DND-41 (cell line): ENCODE results near the gene ZNF586.
A peak's percentile ranks its signal among the peaks of the same experiment; 100 is the strongest.

Experiments used
- ATAC-seq: fragments of 200-7000 bp; cut with Tn5 transposase; 3 replicates; pipeline ENCODE4 v1.9.1; 2021; ENCODE audit warnings: low read depth; ENCODE audit not compliant: insufficient read depth
- DNase-seq: peaks from one replicate; pipeline ENCODE4 v3.0.0-alpha.2; 2020
- H2AFZ ChIP-seq: 2 replicates; pipeline ENCODE4 v1.6.0; 2012; ENCODE audit warnings: low read depth, low read length
- H3K27ac ChIP-seq: 2 replicates; pipeline ENCODE4 v1.5.1; 2012; ENCODE audit warnings: low read length, inconsistent platforms
- H3K27me3 ChIP-seq: fragments of 200-600 bp; sonication (generic); 2 replicates; pipeline ENCODE4 v1.6.0; 2012; ENCODE audit warnings: low read length, mild to moderate bottlenecking, inconsistent platforms; ENCODE audit not compliant: insufficient read depth, poor library complexity
- H3K36me3 ChIP-seq: 2 replicates; pipeline ENCODE4 v1.5.1; 2012; ENCODE audit warnings: low read length, inconsistent platforms; ENCODE audit not compliant: insufficient read depth
- H3K4me1 ChIP-seq: 2 replicates; pipeline ENCODE4 v1.5.1; 2012; ENCODE audit warnings: mild to moderate bottlenecking, low read length; ENCODE audit not compliant: insufficient read depth
- H3K4me2 ChIP-seq: 2 replicates; pipeline ENCODE4 v1.6.0; 2012; ENCODE audit warnings: mild to moderate bottlenecking, moderate library complexity, low read length, inconsistent platforms; ENCODE audit not compliant: insufficient read depth
- H3K4me3 ChIP-seq, 2 experiments: fragments of 200-600 bp in 1 of 2; shearing (Covaris generic) in 1 of 2; 2 replicates each; pipeline ENCODE4 v1.5.1; 2012 to 2016; ENCODE audit warnings: inconsistent platforms in 2 of 2, low read length in 2 of 2, mild to moderate bottlenecking in 2 of 2, low read depth in 1 of 2, moderate library complexity in 1 of 2
- H3K79me2 ChIP-seq: 2 replicates; pipeline ENCODE4 v1.6.0; 2012; ENCODE audit warnings: low read length, inconsistent platforms; ENCODE audit not compliant: insufficient read depth
- H3K9ac ChIP-seq: 2 replicates; pipeline ENCODE4 v1.6.0; 2012; ENCODE audit warnings: low read depth, mild to moderate bottlenecking, inconsistent platforms, low read length, moderate library complexity
- H3K9me3 ChIP-seq: 2 replicates; pipeline ENCODE4 v1.5.1; 2012; ENCODE audit warnings: low read length, moderate library complexity, mild to moderate bottlenecking, inconsistent platforms; ENCODE audit not compliant: insufficient read depth, severe bottlenecking
- H4K20me1 ChIP-seq: 2 replicates; pipeline ENCODE4 v1.6.0; 2012; ENCODE audit warnings: low read length; ENCODE audit not compliant: insufficient read depth
- EZH2 ChIP-seq: IDR thresholded peaks from 3 replicates; pipeline ENCODE4 v1.6.1; 2012; ENCODE audit warnings: borderline replicate concordance, low read depth, mild to moderate bottlenecking, moderate library complexity, low read length, inconsistent platforms; ENCODE audit not compliant: severe bottlenecking
- TF ChIP-seq, protein P1 (sequence below): IDR thresholded peaks from 2 replicates; pipeline ENCODE4 v1.5.1; 2012; ENCODE audit warnings: borderline replicate concordance, low read length, moderate library complexity, mild to moderate bottlenecking; ENCODE audit not compliant: poor library complexity, severe bottlenecking; ENCODE audit errors: extremely low read depth

Gene ZNF586

GRCh38 chr19:57825511-57825910 is 56.0 kb downstream of the ZNF586 start:
- H3K9me3 ChIP-seq: no peaks in the 10 kb centered on the region
- H3K36me3 ChIP-seq: peaks cover 55% of the 10 kb centered on the region
- no peak overlapping the region for H2AFZ ChIP-seq
- no peak overlapping the region for H3K4me3 ChIP-seq
- no peak overlapping the region for H3K4me2 ChIP-seq
- H3K27ac ChIP-seq: no peak overlapping the region
- no peaks in the 10 kb centered on the region for H3K27me3 ChIP-seq
- peaks cover 11% of the 10 kb centered on the region for H3K4me1 ChIP-seq
- peaks cover 32% of the 10 kb centered on the region for H4K20me1 ChIP-seq
- DNase-seq (no peak), ATAC-seq (no peak)
- H3K79me2 ChIP-seq: peaks cover 95% of the 10 kb centered on the region
- H3K9ac ChIP-seq: no peak overlapping the region
- TF ChIP-seq, protein P1, sequence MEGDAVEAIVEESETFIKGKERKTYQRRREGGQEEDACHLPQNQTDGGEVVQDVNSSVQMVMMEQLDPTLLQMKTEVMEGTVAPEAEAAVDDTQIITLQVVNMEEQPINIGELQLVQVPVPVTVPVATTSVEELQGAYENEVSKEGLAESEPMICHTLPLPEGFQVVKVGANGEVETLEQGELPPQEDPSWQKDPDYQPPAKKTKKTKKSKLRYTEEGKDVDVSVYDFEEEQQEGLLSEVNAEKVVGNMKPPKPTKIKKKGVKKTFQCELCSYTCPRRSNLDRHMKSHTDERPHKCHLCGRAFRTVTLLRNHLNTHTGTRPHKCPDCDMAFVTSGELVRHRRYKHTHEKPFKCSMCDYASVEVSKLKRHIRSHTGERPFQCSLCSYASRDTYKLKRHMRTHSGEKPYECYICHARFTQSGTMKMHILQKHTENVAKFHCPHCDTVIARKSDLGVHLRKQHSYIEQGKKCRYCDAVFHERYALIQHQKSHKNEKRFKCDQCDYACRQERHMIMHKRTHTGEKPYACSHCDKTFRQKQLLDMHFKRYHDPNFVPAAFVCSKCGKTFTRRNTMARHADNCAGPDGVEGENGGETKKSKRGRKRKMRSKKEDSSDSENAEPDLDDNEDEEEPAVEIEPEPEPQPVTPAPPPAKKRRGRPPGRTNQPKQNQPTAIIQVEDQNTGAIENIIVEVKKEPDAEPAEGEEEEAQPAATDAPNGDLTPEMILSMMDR: no peak

DNA sequence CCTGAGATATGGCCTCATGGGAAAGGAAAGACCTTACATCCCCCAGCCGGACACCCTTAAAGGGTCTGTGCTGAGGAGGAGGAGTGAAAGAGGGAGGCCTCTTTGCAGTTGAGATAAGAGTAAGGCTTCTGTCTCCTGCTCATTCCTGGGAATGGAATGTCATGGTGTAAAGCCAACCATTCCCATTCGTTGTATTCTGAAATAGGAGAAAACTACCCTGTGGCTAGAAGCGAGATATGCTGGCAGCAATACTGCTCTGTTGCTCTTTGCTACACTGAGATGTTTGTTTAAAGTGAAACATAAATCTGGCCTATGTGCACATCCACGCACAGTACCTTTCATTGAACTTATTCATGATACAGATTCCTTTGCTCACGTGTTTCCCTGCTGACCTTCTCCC is 59.8 kb downstream of the ZNF586 start:
- peaks cover 18% of the 10 kb centered on the region for H4K20me1 ChIP-seq
- H3K36me3 ChIP-seq: peaks cover 31% of the 10 kb centered on the region
- DNase-seq: no peak
- H3K4me3 ChIP-seq: no peak overlapping the region
- no peak overlapping the region for H3K27ac ChIP-seq
- no peaks in the 10 kb centered on the region for H3K9me3 ChIP-seq
- H3K4me2 ChIP-seq: no peak overlapping the region
- H2AFZ ChIP-seq: no peak overlapping the region
- H3K27me3 ChIP-seq: no peaks in the 10 kb centered on the region
- no peaks in the 10 kb centered on the region for H3K4me1 ChIP-seq
- H3K9ac ChIP-seq: no peak overlapping the region
- no peak for TF ChIP-seq EZH2
- TF ChIP-seq, protein P1: no peak
- peaks cover 87% of the 10 kb centered on the region for H3K79me2 ChIP-seq
- ATAC-seq: no peak

DNA sequence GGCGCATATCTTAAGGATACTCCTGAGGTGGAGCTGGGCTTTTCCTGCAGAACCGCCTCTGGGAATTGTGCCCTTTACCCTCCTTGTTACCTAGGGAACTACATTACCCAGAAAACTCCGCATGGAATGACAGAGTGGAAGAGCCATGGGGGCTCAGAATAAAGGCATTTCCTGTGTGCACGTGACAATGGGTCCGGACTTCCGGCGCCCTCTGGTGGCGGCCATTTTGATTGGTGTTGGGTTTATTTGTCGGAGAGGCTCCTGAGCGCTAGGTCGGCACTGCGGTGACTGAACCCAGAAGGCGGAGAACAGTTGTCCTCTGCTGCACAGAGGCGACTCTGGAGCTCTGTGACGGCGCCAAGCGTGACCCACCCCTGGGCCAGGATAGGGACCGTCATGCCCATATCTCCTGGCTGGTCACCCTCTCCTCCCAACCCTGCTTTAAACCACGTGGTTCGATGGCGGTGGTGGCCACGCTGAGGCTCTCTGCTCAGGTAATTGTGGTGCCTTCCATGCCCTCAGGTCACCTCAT is 60.7 kb downstream of the ZNF586 start, which contains the start of gene ZNF587B:
Gene ZNF587B (plus strand): TSS at position 229 of the 532 bp plus-strand sequence. CDS start 230 bp downstream, at position 459.
- DNase-seq (peak; percentile 61), ATAC-seq (peak; percentile 81)
- Histone ChIP-seq H3K4me2 (no peak within 1 kb of the TSS), H2AFZ (no peak within 1 kb of the TSS), H3K27me3 (no peaks in the 10 kb centered on the region), H3K9me3 (no peaks in the 10 kb centered on the region), H4K20me1 (peaks cover 18% of the 10 kb centered on the region), H3K36me3 (peaks cover 29% of the 10 kb centered on the region), H3K4me1 (no peaks in the 10 kb centered on the region), H3K9ac (no peak within 1 kb of the TSS), H3K27ac (no peak within 1 kb of the TSS), H3K79me2 (peaks cover 81% of the 10 kb centered on the region), H3K4me3 (no peak within 1 kb of the TSS)
- no peak for TF ChIP-seq EZH2
- TF ChIP-seq, protein P1: peak; percentile 67
